Esophagus squamous epithelium (tissue), 5 donors: ENCODE data around the gene C1orf167. TPM values are rescaled to one million over a fixed set of nuclear protein-coding genes. Genes with fewer than 3 reads are reported as not detected.

Experiments used
- DNase-seq: peaks from one replicate; lab custom pipeline; 2025; lab: John Stamatoyannopoulos, UW
- H3K27ac ChIP-seq, 4 donors: fragments of 200-600 bp; sonication (generic); one replicate each; pipeline ENCODE4 v1.5.1; 2016 to 2019; ENCODE audit warnings: mild to moderate bottlenecking in 1 of 4
- H3K27me3 ChIP-seq, 4 donors: fragments of 200-600 bp; sonication (generic); 1 replicate in 3 of 4; 2 replicates in 1 of 4; pipeline versions ENCODE4 v1.5.1 to v1.6.0; 2017 to 2021; ENCODE audit warnings: antibody characterized with exemption in 1 of 4
- H3K36me3 ChIP-seq, 3 donors: fragments of 200-600 bp; sonication (generic); one replicate each; pipeline ENCODE4 v1.5.1; 2016 to 2019
- H3K4me1 ChIP-seq, 3 donors: fragments of 200-600 bp; sonication (generic); one replicate each; pipeline ENCODE4 v1.5.1; 2017 to 2019
- H3K4me3 ChIP-seq, 4 donors: fragments of 200-600 bp; sonication (generic); 1 replicate in 3 of 4; 2 replicates in 1 of 4; pipeline ENCODE4 v1.5.1; 2016 to 2019; ENCODE audit warnings: mild to moderate bottlenecking in 2 of 4, moderate library complexity in 1 of 4
- H3K9me3 ChIP-seq, 3 donors: fragments of 200-600 bp; sonication (generic); one replicate each; pipeline ENCODE4 v1.5.1; 2016 to 2019
- POLR2A ChIP-seq, 4 donors: fragments of 450-650 bp; IDR thresholded peaks; one replicate each; pipeline ENCODE4 v1.6.1; 2017; ENCODE audit warnings: antibody characterized with exemption in 4 of 4, mild to moderate bottlenecking in 4 of 4, moderate library complexity in 3 of 4
- WGBS, 2 donors: methylation state at CpG; one replicate each; pipeline ENCODE4 v1.1.5; 2018; 5-methylcytosine and 5-hydroxymethylcytosine counted together
- intact Hi-C: fragments of 100-400 bp; cut with DNase I; formaldehyde crosslinking; loops from one replicate; pipeline ENCODE4 v1.15.0; 2022
- total RNA-seq, 4 donors: library from RNA; depleted of rRNA; stranded (reverse); fragments of >200 nt; gene quantifications; one replicate each; pipeline ENCODE4 v1.1.0, GENCODE V29; 2016
- TF ChIP-seq, protein P1 (sequence below), 6 experiments: fragments of 450-650 bp in 4 of 6; fragments of 200-600 bp in 2 of 6; sonication (generic) in 2 of 6; IDR thresholded peaks; one replicate each; pipeline ENCODE4 v1.5.1; 2016 to 2019; ENCODE audit warnings: antibody characterized with exemption in 6 of 6, mild to moderate bottlenecking in 4 of 6, moderate library complexity in 4 of 6
- donor health status: DM: yes; HTN: yes; CAD: no.

C1orf167 gene
- total RNA-seq, 4 donors from 2014 or later, result 0.31 to 2.6 (median 0.76) TPM; not detected in 1

DNA sequence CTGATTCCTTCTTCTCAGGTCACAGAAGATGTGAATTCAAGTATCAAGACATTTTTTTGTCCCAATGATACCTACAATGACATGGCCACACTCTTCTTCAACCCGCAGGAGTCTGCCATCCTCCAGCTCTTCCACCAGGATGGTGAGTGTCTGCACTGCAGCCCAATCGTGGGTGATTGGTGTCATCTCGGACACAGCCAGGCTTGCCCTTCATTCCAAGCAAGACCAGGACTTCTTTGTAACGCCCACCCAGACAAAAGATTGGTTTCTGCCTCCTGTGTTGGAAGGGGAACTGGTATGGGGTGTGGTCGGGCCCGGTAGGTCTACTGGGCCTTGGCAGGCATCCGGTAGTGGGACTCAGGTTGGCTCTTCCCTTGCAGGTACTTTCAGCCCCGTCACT lies 71.5 kb downstream of the C1orf167 start:
- intact Hi-C loops, result loop anchor here (10.0 kb wide), 1 partner anchor 131 kb away; no protein-coding TSS in a partner anchor
- H3K4me1 ChIP-seq, result no peaks in the 10 kb centered on the region
- 83 to 86% methylated on average over 8 of the region's 8 CpGs for WGBS, 2 donors
- TF ChIP-seq, protein P1, sequence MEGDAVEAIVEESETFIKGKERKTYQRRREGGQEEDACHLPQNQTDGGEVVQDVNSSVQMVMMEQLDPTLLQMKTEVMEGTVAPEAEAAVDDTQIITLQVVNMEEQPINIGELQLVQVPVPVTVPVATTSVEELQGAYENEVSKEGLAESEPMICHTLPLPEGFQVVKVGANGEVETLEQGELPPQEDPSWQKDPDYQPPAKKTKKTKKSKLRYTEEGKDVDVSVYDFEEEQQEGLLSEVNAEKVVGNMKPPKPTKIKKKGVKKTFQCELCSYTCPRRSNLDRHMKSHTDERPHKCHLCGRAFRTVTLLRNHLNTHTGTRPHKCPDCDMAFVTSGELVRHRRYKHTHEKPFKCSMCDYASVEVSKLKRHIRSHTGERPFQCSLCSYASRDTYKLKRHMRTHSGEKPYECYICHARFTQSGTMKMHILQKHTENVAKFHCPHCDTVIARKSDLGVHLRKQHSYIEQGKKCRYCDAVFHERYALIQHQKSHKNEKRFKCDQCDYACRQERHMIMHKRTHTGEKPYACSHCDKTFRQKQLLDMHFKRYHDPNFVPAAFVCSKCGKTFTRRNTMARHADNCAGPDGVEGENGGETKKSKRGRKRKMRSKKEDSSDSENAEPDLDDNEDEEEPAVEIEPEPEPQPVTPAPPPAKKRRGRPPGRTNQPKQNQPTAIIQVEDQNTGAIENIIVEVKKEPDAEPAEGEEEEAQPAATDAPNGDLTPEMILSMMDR (IDR thresholded peaks at IDR 0.05), result no peak
- TF ChIP-seq POLR2A (IDR thresholded peaks at IDR 0.05), result no peak
- no peak for DNase-seq
- H3K9me3 ChIP-seq, result no peaks in the 10 kb centered on the region
- peaks cover 39 to 100% (median 69%) of the 10 kb centered on the region in 3 donors for H3K36me3 ChIP-seq
- no peaks in the 10 kb centered on the region for H3K27me3 ChIP-seq
- no peak overlapping the region for H3K4me3 ChIP-seq
- no peak overlapping the region for H3K27ac ChIP-seq

DNA sequence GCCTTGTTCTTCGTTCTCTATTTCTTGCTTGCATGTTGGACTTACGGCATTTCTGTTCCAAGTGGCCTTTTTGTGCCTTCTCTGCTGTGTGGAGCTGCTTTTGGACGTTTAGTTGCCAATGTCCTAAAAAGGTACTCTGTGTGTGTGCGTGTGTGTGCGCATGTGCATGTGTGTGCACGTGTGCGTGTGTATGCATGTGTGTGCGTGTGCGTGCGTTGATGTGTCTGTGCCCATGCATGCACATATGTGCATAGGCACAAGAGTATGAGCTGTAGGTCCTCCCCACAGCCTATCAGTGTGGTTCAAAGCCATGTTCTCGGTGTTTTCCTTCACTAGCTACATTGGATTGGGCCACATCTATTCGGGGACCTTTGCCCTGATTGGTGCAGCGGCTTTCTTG lies 71.9 kb downstream of the C1orf167 start:
- H3K36me3 ChIP-seq, result peaks cover 36 to 100% (median 66%) of the 10 kb centered on the region in 3 donors
- intact Hi-C loops, result loop anchor here (10.0 kb wide), 1 partner anchor 131 kb away; no protein-coding TSS in a partner anchor

DNA sequence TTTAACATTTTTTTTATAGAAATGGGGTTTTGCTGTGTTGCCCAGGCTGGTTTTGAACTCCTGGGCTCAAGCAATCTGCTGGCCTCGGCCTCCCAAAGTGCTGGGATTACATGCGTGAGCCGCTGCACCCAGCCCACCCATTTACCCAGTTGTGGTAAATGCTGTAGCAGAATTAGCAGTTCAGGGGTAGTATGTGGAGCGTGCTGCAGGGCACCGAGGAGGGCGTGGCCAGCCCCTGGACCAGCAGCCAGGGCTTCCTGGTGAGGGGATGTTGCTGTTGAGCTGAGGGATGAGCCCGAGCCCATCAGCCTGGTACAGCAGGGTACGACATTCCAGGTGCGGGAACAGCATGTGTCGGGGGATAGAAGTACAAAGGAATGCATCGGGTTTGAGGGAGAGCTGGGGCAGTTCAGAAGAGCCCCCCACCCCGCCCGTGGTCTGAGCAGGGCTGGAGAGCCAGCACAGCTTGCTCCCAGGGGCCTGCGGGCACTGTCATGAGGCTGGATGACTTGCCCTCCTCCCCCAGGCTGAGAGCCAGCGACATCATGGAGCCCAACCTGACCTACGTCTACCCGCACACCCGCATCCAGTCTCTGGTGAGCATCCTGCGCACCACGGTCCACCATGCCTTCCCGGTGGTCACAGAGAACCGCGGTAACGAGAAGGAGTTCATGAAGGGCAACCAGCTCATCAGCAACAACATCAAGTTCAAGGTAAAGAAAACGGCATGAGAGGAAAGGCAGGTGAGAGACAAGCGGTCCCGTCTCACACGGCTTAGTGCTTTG lies 73.6 kb downstream of the C1orf167 start:
- no peak overlapping the region for H3K27ac ChIP-seq
- TF ChIP-seq POLR2A (IDR thresholded peaks at IDR 0.05), result no peak
- TF ChIP-seq, protein P1 (IDR thresholded peaks at IDR 0.05), result no peak
- intact Hi-C loops, result loop anchor here (10.0 kb wide), 1 partner anchor 129 kb away; no protein-coding TSS in a partner anchor
- H3K4me1 ChIP-seq, result no peaks in the 10 kb centered on the region
- H3K36me3 ChIP-seq, result peaks cover 28 to 100% (median 74%) of the 10 kb centered on the region in 3 donors
- DNase-seq, result no peak
- H3K9me3 ChIP-seq, result no peaks in the 10 kb centered on the region
- 88 to 90% methylated on average over 12 to 20 of the region's 28 CpGs for WGBS, 2 donors
- H3K27me3 ChIP-seq, result no peaks in the 10 kb centered on the region
- no peak overlapping the region for H3K4me3 ChIP-seq

More for the DNA sequence above, 71.9 kb downstream of the C1orf167 start:
- Histone ChIP-seq H3K9me3 (no peaks in the 10 kb centered on the region), H3K27ac (no peak overlapping the region), H3K27me3 (no peaks in the 10 kb centered on the region), H3K4me1 (no peaks in the 10 kb centered on the region), H3K4me3 (no peak overlapping the region)
- TF ChIP-seq, protein P1 (IDR thresholded peaks at IDR 0.05), result no peak
- TF ChIP-seq POLR2A (IDR thresholded peaks at IDR 0.05), result no peak
- WGBS, 2 donors, result 93 to 95% methylated on average over 12 to 13 of the region's 13 CpGs
- no peak for DNase-seq

DNA sequence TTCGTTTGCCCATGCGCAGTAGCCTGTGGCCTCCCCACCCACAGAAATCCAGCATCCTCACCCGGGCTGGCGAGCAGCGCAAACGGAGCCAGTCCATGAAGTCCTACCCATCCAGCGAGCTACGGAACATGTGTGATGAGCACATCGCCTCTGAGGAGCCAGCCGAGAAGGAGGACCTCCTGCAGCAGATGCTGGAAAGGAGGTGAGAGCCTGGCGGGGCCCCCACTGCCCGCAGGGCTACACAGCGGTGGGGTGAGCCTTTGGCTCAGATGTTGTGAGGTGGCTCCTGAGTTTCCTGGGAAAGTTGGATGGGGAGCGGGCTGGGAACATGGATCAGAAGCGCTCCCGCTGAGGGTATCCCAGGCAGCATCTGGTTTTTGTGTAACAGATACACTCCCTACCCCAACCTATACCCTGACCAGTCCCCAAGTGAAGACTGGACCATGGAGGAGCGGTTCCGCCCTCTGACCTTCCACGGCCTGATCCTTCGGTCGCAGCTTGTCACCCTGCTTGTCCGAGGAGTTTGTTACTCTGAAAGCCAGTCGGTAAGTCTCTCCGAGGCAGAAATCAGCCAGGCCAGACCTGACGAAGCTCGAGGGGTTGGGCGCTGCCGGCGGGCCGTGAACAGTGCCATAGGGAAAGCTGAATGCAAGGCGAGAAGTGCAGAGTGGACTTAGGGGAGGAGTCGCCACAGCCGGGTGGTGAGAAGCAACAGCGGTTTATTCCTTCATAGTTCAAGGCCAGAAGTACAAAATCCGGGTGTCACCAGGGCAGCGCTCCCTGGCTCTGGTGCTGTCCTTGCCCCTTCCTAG lies 75.2 kb downstream of the C1orf167 start:
- Histone ChIP-seq H3K4me1 (no peaks in the 10 kb centered on the region), H3K4me3 (no peak overlapping the region), H3K36me3 (peaks cover 37 to 100% (median 83%) of the 10 kb centered on the region in 3 donors), H3K27ac (no peak overlapping the region), H3K27me3 (no peaks in the 10 kb centered on the region), H3K9me3 (no peaks in the 10 kb centered on the region)
- 82 to 87% methylated on average over 3 to 17 of the region's 36 CpGs for WGBS, 2 donors
- TF ChIP-seq POLR2A (IDR thresholded peaks at IDR 0.05), result no peak
- TF ChIP-seq, protein P1 (IDR thresholded peaks at IDR 0.05), result no peak
- DNase-seq, result no peak
- intact Hi-C loops, result loop anchor here (10.0 kb wide), 1 partner anchor 128 kb away; no protein-coding TSS in a partner anchor
